Measurements from ENCODE around the gene ABCF2.

Gene ABCF2

DNA sequence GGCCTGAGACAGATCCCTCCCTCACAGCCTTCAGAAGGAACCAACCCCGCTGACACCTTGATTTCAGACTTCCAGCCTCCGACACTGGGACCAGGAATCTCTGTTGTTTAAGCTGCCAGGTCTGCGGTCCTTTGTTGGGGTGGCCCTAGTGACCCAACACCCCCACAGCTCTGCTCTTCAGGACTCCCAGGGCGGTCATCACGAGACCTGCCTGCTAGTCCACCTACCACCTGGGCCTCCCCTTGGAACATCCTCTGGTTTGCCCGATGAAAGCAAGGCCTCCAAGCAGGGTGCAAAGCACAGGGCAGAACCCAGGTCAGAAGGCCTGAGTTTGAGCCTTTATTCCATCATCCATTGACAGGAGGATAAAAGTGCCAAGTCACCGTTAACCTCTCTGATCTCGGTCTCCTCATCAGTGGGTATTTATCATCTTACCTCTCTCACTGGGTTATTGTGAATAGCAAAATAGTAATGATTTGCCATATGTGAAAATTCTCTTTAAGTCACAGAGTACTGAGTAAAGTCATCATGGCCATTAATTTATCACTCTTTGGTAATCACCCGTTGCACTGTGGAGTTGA is 38.4 kb upstream of the ABCF2 start:
- no peaks in the 10 kb centered on the region for H3K4me1 ChIP-seq
- H3K27ac ChIP-seq = no peak overlapping the region
- intact Hi-C loops (cut with DNase I; ENCODE audit: low total_unique reads) = no loop called here
- H3K4me3 ChIP-seq = no peak overlapping the region
- H3K36me3 ChIP-seq = no peaks in the 10 kb centered on the region
- peaks cover 0 to 36% of the 10 kb centered on the region in 2 donors for H3K27me3 ChIP-seq
- H3K9me3 ChIP-seq = no peaks in the 10 kb centered on the region
- TF ChIP-seq, protein P1, sequence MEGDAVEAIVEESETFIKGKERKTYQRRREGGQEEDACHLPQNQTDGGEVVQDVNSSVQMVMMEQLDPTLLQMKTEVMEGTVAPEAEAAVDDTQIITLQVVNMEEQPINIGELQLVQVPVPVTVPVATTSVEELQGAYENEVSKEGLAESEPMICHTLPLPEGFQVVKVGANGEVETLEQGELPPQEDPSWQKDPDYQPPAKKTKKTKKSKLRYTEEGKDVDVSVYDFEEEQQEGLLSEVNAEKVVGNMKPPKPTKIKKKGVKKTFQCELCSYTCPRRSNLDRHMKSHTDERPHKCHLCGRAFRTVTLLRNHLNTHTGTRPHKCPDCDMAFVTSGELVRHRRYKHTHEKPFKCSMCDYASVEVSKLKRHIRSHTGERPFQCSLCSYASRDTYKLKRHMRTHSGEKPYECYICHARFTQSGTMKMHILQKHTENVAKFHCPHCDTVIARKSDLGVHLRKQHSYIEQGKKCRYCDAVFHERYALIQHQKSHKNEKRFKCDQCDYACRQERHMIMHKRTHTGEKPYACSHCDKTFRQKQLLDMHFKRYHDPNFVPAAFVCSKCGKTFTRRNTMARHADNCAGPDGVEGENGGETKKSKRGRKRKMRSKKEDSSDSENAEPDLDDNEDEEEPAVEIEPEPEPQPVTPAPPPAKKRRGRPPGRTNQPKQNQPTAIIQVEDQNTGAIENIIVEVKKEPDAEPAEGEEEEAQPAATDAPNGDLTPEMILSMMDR (IDR thresholded peaks at IDR 0.05) = no peak
- no peak for DNase-seq

DNA sequence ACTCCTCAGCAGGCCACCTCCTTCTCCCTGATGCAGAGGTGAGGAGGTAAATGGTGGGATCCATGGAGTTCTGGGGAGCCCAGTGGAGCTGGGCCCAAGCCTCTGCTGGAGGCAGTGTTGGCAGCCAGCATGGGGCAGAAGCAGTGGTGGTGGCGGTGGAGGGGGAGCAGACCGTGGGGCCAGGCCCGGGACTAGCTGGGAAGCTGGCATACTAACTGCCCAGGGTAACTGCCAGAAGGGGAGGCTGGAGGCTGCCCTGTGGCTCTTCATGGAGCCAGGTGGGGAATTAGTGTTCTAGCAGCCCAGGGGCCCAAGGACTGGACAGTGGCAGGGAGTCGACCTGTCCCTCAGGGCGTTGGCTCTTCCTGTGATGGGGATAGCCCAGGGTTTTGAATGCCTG is 37.6 kb upstream of the ABCF2 start:
- Histone ChIP-seq H3K9me3 (no peaks in the 10 kb centered on the region), H3K27me3 (peaks cover 0 to 36% of the 10 kb centered on the region in 2 donors), H3K36me3 (no peaks in the 10 kb centered on the region), H3K4me3 (no peak overlapping the region), H3K27ac (no peak overlapping the region), H3K4me1 (no peaks in the 10 kb centered on the region)
- TF ChIP-seq, protein P1 (IDR thresholded peaks at IDR 0.05) = no peak
- no peak for DNase-seq
- intact Hi-C loops (cut with DNase I; ENCODE audit: low total_unique reads) = no loop called here

DNA sequence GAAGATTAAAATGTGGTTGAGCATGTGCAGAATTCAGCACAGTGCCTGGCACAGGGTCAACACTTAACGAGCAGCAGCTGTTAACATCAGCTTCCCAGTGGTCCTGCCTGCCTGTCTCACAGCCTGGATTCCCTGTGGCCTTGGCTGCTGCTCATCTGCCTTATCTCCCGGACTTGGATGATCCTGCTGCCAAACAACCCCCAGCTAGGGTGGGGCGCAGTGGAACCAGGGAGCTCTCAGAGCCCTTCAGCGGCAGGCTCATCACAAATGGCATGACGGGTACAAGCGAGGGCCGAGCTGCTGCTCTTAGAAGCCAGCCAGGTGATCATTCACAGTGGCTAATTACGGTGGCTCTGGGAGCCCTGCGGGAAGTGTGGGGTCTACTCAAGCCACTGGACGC is 34.5 kb upstream of the ABCF2 start:
- DNase-seq = no peak
- Histone ChIP-seq H3K4me1 (no peaks in the 10 kb centered on the region), H3K9me3 (no peaks in the 10 kb centered on the region), H3K4me3 (no peak overlapping the region), H3K27me3 (peaks cover 0 to 33% of the 10 kb centered on the region in 2 donors), H3K27ac (no peak overlapping the region), H3K36me3 (no peaks in the 10 kb centered on the region)
- intact Hi-C loops (cut with DNase I; ENCODE audit: low total_unique reads) = no loop called here
- TF ChIP-seq, protein P1 (IDR thresholded peaks at IDR 0.05) = no peak

DNA sequence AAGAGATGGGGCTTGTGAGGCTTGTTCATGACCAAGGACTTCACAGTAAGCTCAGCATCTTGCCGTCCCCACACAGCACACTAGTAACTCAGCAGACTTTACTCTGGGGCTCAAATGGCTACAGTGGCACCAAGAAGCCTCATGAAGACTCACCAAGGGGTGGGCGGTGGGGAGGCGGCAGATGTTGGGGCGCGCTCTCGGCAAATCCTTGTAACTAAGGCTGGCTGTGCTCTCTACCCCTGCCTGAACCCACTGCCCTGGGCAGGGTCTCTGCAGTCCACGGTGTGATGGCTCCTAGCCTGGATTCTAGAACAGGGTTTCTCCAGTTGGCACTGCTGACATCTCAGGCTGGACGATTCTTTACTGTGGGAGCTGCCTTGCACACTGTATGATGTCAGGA is 33.9 kb upstream of the ABCF2 start:
- Histone ChIP-seq H3K36me3 (no peaks in the 10 kb centered on the region), H3K9me3 (no peaks in the 10 kb centered on the region), H3K4me3 (no peak overlapping the region), H3K27ac (no peak overlapping the region), H3K27me3 (peaks cover 0 to 33% of the 10 kb centered on the region in 2 donors), H3K4me1 (no peaks in the 10 kb centered on the region)
- DNase-seq = no peak
- TF ChIP-seq, protein P1 (IDR thresholded peaks at IDR 0.05) = no peak
- intact Hi-C loops (cut with DNase I; ENCODE audit: low total_unique reads) = no loop called here

DNA sequence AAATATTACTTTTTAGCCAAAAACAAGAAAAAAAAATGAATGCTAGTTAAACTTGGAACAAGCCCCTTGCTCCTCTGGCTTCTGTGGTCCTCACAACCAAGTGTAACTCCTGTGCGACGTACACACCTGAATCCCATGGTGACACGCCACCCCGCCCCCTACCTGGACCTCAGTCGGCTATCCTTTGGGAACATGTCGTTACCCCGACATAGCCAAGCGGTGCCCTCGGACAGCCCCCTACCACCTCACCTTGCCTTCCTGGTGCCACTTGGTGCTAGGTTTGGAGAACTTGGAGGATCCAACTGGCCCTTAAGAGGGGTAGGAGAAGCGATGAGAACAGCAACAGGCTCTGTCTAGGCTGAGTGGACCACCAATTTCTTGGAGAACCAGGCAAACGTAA is 33.5 kb upstream of the ABCF2 start:
- Histone ChIP-seq H3K4me3 (no peak overlapping the region), H3K4me1 (no peaks in the 10 kb centered on the region), H3K9me3 (no peaks in the 10 kb centered on the region), H3K27me3 (peaks cover 0 to 33% of the 10 kb centered on the region in 2 donors), H3K36me3 (no peaks in the 10 kb centered on the region), H3K27ac (no peak overlapping the region)
- TF ChIP-seq, protein P1 (IDR thresholded peaks at IDR 0.05) = no peak
- no peak for DNase-seq
- intact Hi-C loops (cut with DNase I; ENCODE audit: low total_unique reads) = no loop called here

DNA sequence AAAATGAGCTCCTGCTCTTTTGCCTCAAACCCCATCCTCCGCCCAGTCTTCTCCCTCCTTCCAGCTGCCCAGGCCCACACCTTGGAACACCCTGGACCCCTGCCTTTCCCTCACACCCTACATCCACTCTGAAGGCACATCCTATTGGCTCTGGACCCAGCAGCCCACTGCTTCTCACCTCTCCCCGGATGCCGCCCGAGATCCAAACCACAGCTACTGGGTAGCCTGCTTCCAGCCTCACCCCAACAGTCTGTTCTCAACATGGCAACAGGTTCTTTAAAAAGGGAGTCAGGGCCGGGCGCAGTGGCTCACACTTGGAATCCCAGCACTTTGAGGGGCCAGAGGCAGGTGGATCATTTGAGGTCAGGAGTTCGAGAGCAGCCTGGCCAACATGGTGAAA is 31.0 kb upstream of the ABCF2 start:
- DNase-seq = no peak
- Histone ChIP-seq H3K27me3 (peaks cover 0 to 12% of the 10 kb centered on the region in 2 donors), H3K36me3 (no peaks in the 10 kb centered on the region), H3K27ac (no peak overlapping the region), H3K4me1 (peaks cover 0 to 18% (median 3%) of the 10 kb centered on the region in 4 donors), H3K4me3 (no peak overlapping the region), H3K9me3 (no peaks in the 10 kb centered on the region)
- intact Hi-C loops (cut with DNase I; ENCODE audit: low total_unique reads) = no loop called here
- TF ChIP-seq, protein P1 (IDR thresholded peaks at IDR 0.05) = no peak

Data from tibial artery (tissue), 4 donors.